SIG-M5 treated with dmso at 0.1 percent for 504 hours (cell line): ENCODE measurements around the gene SH3TC1.

Experiments
- DNase-seq: peaks from one replicate; lab custom pipeline; 2025; ENCODE audit not compliant: unreplicated experiment; lab: John Stamatoyannopoulos, UW

Gene SH3TC1

DNA sequence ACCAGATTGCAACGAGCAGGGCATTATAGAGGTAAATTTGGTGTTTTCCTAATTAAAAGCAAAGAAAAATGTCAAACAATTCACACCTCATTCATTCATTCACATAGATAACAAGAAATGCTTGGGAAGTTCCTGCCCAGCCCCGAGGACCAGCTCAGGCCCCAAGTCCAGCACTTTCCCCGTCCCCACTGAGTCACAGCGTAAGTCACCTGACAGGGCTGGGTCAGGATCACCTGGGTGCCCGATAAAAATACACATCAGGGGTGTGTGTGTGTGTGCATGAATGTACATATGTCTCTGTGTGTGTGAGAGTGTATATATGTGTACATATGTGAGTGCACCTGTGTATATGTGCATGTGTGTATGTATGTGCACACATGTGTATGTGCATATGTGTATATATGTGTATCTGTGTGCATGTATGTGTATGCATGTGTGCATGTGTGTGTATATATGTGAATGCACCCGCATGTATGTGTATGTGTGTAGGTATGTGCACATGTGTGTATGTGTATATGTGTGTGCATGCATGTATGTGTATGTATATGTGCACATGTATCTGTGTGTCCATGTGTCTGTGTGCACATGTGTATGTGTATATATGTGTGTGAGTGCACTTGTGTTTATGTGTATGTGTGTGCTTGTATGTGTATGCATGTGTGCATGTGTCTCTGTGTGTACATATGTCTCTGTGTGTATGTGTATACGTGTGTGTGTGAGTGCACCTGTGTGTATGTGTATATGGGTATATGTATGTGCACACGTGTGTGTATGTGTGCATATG is 18.6 kb upstream of the SH3TC1 start:
- no peak for DNase-seq

DNA sequence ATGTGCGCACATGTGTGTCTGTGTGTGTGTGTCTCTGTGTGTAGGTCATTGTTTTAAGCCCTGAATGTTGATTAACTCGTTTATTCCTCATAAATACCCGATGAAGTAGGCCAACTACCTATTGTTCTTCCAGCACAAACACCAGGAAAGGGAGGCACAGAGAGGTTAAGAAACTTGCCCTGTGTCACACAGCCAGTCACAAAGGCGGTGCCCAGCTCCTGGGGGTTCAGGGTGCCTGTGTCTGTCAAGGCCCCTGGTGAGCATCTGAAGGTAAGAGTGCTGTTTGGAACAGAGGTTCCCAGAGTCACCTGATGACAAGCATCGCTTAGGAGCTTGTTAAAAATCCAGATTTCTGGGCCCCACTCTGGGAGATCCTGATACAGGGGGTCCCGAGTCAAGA is 18.0 kb upstream of the SH3TC1 start:
- DNase-seq: no peak

DNA sequence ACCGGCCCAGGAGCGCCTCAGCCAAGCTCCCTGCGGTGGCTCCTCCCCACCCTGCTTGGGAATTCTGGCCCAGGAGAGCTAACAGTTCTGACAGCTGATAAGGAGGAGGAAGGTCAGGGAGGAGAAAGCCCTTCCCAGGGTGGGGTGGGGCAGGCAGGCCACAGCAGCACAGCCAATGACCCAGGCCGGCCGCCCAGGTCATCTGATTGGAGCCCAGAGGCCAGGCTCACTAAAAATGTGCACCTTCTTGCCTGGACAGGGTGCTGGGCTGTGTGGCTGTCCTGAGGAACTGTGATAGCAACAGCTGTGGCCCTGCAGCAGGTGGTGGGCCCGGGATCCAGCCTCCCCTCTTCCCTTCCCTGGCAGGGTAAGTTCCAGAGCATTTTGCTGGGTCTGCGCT is 17.2 kb upstream of the SH3TC1 start:
- DNase-seq: no peak

DNA sequence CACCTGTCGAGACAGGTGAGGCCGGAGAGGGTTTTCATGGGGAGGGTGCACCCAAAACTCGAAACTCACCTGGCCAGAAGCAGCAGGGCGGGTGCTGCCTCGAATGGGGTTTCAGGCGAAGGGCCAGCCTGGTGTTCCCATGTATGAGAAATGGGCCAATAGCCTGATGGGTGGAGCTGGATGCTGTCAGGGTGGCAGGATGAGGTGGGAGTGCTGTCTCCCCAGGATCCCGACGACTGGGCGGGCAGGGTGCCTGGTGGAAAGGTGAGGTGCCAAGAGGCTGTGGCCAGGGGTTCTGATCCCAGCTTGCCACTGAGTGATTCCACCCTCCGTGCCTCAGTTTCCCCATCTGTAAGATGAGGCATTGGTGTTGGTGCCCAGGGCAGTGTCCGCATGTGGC is 16.8 kb upstream of the SH3TC1 start:
- DNase-seq: no peak

DNA sequence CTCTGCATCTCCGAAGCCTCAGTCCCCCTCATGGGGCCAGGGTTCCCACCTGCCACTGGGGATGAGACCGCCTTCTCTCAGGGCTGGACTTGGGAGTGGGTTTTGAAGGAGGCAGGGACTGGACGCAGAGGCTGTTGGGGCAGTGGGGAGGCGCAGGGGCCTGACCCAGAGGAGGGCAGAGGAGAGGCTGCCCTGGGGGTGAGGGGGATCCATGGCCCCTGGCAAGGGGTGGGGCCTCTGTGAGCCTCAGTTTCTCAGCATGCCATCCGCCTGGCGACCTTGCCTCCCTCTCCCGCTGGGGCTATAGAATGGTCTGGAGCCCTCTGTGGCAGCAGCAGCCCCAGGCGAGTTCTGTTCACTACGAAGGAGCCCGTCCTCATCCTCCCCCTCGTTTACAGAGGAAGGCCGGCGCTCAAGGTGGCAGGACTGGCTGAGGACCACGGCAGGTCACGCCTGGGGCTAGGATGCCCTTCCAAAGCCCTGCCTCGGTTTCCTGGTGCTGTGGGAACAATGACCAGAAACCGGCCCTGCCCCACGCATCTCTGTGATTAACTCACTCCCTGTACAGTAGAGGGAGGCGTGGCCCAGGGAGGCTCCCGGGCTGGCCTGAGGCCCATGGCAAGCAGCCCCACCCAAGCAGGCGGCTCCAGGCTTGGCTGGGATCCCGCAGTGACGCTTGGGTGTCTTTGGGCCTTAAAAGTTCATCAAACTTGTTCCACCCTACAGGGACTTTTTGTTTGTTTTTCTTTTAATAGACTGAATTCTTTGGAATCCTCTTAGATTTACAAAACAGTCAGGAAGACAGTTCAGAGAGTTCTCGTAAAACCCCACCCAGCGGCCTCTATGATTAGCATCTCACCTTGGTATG is 16.0 kb upstream of the SH3TC1 start:
- peak; percentile 52 for DNase-seq

DNA sequence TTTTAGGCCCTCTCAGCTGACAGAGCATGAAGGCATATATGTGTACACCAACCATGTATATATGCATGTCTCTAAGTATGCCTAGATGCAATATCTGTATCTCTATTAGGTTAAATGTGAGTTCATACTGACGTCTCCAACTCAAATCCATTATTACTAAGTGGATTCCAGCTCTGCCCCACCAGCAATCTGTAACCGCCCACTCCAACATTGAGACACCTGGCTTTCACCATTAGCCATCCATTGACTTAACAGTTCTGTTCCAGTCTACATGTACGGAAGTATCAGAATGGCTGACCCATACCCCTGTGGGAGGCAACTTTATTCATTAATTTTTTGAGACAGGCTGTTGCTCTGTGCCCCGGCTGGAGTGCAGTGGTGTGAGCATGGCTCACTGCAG is 15.0 kb upstream of the SH3TC1 start:
- no peak for DNase-seq

DNA sequence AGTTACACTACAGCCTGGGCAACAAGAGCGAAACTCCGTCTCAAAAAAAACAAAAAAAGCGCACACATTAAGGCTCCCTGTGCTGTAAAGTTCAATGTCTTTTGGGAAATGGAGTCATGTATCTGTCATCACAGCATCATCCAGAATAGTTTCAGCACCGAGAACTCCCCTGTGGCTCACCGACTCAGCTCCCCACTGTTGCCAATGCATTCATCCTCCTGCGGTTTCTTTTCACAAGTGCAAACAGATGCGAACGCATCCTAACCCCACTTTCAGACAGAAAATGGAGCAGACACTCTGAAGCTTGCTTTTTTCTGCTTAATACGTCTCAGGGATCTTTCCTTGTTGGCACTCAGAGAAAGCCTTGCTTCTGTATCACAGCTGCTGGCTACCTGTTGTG is 13.8 kb upstream of the SH3TC1 start:
- no peak for DNase-seq

DNA sequence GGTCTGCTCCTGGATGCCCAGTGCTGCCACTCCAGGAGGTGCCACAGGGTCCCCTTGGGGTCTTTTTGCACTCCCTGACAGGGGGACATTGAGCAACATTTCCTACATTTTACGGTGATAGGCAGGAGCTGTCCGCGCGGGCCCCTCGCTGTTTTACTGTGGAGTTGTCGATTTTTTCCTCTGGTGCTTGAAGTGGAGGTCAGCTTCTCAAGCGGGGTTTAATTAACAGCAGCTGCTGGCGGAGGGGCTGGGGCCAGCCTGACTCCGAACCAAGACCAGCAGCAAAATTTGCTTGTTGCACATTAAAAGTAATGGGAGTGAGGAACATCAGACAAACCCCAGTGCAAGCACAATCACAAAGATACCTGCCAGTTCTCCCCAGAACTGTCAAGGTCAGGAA is 13.2 kb upstream of the SH3TC1 start:
- DNase-seq: no peak

DNA sequence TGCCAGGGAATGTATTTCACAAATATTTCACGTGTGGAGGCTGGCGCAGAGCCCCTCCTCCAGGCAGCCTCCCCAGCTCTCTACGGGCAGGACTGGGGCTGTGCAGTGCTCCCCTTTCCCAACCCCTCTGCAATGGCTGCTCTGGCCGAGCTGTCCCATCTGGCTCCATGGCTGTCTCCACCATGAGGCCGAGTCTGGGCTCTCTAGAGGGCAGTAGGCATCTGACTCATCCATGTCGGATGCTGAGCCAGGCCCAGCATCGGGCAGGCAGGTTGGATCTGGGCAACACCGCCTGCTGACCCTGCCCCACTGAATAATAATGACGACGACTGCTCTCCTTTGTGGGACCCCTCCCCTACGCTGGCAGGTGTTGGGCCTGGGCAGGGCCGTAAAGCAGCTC is 11.0 kb upstream of the SH3TC1 start:
- DNase-seq: no peak

DNA sequence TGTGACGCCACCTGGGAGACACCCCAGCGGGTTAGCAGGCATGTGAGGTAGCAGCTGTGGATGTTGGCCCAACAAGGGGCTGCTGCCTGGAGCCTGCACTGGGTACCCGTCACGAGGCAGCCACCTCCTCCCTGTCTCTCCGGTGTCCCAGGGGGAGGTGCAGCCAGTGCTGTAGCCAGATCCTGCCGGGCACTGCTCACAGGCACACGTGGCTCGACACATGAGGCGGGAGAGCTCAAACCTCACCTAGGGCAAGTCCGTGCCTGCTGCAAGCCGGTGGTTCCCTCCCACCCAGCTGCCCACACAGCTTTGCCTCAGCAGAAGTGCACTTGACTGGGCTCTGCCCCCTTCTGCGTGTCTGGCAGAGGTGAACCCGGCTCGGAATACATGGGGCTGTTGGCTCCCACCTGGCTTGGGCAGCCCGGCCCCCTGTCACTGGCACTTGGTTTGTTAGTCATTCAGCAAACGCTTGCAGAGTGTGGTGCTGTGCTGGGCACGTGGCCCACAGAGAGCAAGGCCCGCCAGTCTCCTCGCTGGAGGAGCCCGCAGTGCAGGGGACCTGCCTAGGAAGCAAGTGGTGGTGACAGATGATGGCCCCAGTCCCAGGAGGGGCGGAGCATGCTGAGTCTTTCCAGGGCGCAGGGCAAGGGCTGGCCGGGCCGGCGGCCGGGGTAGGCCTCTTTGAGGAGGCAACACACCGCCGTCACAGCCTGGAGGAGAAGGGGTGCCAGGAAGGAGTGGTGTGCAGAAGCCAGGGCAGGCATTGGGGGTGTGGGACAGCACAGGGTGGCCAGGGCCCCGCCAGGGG is 10.1 kb upstream of the SH3TC1 start:
- DNase-seq: no peak

DNA sequence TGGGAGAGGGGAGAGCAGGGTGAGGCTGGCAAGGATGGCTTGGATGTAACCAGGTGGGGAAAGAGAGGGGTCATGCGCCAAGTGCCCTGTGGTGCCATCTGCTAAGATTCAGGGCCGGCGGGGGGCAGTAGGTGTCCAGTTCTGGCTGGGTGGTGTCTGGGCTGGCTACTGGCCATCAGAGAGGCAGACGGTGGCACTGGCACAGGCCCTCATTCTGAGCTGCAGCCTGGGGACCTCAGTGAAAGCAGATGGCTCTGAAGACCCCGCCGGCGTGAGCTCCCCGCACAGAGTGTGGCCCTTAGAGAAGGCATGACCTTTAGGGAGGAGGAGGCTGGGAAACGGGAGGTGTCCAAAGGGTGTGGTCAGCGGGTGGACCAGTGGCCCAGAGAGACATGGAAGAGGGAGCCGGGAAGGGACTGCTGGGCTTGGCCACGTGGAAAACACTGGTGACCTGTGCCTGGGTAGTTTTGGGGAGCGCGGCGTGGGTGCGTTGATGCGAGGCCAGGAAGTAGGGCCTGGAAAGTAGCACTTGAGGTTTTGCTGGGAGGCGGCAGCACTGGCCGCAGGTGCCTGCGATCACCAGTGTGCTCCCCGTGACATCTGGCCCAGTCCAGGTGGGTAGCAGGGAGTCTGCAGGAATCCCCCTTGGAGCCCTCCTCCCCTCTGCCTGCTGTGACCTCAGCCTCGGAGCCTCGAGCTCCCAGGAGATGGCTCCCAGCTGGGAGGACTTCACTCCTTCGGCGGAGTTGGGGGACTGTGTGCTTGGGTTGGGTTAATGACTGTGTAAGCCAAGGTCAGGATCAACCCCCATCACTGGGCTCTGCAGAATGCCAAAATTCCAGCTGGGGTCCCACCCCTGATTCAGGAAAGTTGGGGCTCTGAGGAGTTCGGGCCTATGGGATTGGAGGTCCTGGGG is 9.3 kb upstream of the SH3TC1 start:
- DNase-seq: no peak

DNA sequence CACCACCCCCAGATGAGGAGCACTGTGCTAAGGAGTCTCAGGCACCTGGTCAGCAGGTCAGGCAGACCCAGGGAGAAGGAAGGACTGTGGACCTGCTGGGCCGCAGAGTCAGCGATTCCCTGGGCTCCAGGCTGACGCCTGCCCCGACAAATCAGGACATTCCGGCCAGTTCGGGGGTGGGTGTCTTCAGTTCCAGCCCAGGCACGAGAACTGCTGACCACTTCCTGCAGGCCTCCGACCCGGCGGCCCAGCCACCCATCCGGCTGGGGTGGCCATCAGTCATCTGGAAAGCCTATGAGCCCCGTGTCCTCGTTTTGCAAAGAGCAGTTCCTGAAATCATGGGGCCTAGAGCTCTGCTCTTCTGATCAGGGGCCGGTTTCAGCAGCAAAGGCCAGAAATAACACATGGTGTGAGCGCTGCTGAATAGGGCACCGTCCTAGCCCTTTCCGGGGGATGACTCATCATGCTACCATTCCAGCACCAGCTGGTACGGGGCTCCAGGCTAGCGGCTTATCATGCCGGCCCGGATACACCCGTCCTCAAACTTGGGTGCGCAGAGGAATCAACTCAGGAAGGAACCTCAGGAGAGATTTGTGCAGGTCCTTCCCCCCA is 7.8 kb upstream of the SH3TC1 start:
- peak; percentile 40 for DNase-seq

DNA sequence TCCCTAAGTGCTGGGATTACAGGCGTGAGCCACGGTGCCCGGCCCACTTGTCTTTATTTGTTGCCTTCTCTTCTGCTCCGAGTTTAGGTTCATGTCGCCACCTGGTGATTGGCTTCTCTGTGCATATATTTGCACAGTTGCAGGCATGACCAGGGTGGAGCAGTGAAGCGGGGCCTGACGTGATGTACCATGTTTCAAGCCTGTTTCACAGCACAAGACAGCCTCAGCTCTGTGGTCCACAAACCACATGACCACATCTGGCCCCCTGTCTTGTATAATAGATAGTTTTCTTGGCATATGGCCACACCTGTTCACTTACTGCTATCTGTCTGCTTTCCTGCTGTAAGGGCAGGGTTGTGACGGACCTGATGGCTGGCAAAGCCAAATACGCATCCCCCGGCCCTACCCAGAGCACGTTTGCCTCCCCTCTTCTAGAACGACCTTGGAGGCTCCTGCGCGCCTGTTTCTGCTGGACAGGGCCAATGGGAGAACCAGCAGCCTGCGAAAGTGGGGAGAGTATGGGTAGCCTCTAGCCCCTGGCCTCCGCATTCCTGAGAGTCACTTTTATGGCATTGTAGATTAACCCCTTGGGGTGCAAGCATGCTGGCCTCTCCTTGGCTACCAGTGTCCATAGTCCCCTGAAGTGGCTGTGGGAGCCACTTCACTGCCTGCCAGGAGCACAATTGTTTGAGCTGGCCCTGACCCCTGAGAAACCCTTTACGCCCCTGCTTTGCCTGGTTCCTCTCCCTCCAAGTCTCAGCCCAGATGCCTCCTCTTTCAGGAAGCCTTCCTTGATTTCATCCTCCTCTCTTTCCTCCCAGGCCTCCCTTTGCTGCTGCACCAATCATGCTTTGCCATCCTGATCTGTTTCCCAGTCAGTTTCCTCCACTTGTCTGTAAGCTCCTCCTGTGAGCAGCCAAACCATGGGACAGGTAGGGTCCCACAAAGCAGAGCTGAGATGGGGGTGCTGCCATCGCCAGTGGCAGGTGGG is 6.0 kb upstream of the SH3TC1 start:
- peak; percentile 25 for DNase-seq

DNA sequence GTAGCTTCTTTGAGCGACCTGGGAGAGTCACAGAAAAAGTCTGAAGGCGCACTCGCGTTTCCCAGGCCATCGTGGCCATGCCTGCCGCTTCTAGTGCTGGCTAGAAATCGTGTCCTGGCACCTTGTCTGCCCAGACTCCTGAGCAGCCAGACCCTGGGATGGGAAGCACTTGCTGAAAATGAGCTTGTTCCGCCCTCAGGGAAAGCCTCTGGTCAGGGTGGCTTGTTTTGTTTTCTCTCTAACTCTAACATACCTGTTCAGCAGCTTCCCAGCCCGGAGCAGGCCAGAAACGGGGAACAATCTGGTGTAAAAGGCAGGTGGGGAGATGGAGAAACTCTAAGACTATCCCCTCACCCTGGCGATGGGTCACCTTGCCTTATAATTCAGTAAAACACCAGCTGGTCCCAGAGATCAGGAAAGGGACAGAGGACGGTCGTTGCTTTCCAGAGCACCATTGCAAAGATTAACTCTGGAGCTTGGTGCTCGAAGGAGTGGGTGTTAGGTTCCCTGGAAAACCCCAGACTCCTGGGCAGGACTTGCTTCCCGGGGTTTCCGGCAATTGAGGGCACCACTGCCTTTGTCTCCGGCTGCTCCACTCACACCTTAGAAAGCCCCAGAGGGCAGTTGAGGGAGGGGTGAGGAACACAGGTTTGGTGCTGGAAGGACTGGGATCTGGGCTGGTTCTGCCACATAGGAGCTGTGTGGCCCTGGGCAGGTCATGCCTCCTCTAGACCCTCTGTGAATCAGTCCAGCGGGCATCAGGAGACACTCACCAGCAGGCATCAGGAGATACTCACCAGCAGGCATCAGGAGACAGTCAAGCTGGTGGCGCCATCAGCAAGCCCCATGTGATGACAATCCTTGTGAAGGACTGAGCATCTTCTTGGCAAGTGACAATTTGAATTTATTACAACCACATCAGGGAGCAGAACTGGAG is 4.5 kb upstream of the SH3TC1 start:
- no peak for DNase-seq

DNA sequence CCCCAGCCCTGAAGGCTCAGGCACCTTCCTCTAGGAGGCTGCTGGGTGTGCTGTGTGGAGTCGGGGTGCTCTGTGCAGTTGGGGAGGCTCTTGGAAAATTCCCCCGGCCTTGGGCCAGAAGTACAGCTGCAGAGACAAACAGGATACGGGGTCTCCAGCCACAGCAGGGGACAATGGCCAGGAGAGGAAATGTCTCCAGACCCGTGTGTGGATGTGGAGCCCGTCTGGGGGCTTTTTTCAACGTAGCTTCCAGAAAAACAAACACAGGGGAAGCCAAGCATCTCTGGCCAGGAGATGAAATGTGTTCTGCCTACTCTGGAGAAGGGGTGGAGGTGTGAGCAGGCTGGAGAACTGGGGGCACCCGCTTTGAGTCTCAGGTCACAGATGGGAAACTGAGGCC is 3.7 kb upstream of the SH3TC1 start:
- DNase-seq: no peak

DNA sequence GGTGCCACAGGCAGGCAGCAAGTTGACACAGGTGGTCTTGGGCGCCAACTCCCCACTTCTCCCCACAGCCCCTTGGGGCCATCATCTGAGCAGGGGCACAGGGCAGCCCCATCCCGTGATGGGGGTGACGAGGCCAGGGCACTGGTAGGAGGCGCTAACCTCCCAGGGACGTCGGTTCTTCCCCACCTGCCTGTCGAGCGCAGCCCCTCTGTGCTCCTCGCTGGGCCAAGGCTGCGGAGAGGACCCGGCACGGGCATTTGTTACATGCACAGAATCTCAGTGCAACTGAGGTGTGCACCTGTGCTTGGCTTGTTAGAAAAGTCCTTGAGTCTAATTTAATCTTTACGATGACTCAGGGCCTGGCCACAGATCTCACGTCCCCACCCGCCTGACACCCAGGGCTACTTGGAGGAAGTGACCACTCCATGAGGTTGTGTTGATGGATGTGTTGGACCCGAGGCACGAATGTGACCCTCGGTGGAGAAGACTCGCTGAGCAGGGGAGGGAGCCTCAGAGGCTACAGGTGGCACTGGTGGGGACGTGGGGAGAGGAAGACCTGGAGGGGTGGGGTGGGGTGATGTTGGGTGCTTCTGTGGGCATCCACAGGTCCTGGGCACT is 3.1 kb upstream of the SH3TC1 start:
- DNase-seq: no peak

DNA sequence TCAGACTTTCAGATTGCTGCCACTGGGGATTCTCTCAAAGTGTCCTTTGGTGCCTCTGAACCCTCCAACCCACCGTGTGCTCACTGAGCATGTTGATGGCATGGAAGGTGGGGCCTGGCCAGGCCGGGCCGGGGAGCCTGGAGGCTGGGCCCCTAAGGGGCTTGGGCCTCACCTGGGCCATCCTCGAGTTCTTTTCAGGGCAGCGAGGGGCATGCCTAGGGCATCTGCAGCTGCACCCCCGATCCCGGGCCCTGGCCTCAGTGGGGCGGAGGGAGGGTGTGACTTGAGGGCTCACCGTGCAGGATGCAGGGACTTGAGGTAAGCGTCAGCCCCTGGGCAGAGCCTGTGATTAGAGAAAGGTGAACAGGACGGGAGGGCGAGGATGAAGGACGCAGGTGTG is 1.6 kb upstream of the SH3TC1 start:
- DNase-seq: no peak
